Stimulated activated CD8-positive, alpha-beta memory T cell treated with anti-CD3 and anti-CD28 coated beads, Interleukin-12 subunit alpha, Interleukin-12 subunit beta, amount 100 ng/mL, for 4 hours (primary cell): ENCODE data around the gene CDH22.

Experiments
- DNase-seq: peaks from one replicate; pipeline ENCODE4 v3.0.0-alpha.2; 2020; ENCODE audit warnings: low read depth

CDH22 gene

DNA sequence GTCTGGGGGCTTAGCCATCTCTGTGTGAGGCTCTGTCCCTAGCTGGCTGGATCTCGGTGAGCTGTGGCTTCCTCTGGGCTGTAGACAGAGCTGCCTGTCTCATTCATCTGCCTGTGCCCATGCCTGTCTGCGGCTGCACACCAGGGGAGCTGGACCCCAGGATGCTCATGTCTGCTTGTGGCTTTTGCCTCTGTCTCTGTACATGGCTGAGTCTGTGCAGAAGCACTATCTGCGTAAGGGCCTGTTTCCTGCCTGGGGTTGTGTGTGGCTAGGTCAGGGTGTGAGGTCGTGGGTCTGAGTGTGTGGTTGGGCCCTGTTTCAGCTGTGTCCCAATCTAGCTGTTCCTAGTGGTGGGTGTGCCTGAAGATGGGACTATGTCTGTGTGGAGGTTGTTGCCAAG, 68.2 kb downstream of the CDH22 start:
- DNase-seq: no peak

DNA sequence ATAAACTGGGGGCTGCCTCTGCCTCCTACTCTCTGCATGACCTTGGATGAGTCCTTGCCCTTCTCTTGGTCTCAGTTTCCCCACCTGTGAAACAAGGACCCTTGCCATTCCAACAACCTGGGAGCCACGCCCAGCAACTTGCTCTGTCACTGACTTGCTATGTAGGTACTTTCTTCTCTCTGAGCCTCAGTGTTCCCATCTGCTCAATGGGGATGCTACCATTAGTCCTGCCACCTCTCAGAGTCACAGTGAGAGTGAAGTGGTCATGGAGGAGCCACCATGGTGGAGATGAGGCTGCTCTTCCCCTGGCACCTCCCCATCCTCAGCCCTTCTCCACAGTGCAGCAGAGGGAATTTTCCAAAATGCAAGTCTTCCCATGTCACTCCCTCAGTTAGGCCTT, 70.6 kb downstream of the CDH22 start:
- no peak for DNase-seq

DNA sequence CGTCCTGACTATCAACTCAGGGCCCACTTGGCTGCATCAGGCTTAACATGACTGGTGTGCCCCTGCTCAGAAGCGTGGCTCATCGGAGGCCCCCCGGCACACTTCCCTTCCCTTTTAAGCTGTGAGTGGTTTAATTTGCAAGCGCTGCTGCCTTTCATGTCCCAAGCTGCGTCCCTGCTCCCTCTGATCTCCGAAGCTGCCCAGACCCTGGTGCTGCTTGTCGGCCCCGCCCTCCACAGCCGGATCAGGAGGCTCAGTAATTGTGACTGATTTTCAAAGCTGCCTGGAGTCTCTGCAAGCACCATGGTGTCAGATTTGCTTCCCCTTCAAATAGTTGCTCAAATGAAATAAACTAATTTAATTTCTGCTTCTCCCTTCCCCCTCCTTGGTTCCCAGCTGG, 71.1 kb downstream of the CDH22 start:
- DNase-seq: no peak

DNA sequence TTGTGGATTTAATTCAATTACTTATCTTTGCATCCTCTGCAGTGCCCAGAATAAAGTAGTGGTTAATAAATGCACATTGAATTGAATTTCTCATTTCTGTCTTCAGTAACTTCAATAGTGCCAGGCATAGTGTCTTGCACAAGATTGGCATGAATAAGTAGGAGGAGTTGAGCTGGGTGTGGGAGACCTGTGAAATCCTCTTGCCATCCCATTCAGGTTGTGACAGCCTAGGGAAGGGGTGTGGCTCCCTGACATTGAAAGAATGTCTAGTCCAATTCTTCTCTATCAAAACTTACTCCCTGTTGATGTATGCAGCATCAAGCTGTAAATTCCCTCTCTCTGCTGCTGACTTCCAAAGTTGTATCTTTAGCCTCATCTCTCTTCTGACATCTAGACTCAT, 73.2 kb downstream of the CDH22 start:
- DNase-seq: no peak

- DNase-seq: no peak
Measured at GRCh38 chr20:46233701-46234100, 74.6 kb downstream of the CDH22 start.

DNA sequence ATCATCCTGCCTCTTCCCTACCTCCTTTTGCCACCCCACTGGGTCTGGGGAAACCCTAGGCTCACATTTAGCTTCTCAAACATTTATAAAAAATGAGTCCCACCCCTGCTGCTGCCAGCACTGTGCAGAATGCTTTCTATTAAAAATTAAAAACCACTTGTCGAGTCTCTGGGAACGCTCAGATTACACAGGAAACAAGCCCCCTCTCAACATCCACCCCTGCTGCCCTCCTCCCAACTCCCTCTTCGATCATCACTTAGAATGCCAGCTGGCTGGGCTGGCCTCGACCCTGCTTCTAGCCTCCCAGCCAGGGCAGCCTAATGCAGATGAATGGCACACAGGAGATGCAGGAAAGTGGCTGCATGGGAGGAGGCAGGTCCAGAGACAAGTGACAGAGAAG, 75.8 kb downstream of the CDH22 start:
- no peak for DNase-seq

- no peak for DNase-seq
Measured at GRCh38 chr20:46230801-46231282, 77.5 kb downstream of the CDH22 start.

DNA sequence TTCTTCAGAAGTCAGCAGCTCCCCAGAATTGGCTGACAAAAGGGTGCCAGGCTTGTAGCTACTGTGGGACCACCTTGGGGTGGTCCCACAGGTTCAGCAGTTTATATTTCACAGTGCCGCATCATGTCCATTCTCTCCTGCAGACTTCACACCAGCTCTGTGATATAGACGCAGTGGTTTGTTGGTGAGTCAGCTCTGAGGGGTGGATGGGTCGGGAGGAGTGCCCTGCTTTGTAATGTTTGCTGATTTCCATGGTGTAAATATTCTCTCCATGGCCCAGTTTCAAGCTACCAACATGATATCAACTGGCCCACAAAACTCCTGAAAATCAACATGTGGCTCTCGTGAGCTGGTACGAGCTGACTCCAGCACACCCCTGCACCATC, 78.2 kb downstream of the CDH22 start:
- DNase-seq: no peak

- no peak for DNase-seq
Measured at GRCh38 chr20:46229478-46230105, 78.7 kb downstream of the CDH22 start.

- DNase-seq: no peak
Measured at GRCh38 chr20:46228670-46229069, 79.6 kb downstream of the CDH22 start.

DNA sequence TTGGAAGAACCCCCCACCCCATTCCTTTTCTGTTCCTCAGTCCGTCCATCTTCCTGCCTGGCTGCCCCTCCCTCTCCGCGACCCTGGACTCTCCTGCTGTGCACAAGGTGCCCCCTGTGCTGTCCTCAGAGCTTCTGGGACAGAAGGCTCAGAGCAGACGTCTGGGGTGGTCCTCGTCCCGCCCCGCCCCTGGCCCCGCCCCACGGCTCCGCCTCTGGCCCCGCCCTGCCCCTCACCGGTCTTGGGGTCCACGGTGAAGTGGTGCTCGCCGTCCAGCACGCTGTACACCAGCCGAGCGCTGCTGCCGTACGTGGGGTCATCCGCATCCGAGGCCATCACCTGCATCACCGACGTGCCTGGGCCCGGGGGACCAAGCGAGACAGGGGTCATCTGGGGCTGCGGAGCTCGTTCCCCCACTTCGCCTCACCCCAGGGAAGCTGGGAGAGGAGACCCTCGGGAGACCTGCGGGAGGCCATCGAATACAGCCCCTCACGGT, 81.0 kb downstream of the CDH22 start:
- DNase-seq: no peak

GRCh38 chr20:46226602-46227001, 81.7 kb downstream of the CDH22 start:
- DNase-seq: no peak

DNA sequence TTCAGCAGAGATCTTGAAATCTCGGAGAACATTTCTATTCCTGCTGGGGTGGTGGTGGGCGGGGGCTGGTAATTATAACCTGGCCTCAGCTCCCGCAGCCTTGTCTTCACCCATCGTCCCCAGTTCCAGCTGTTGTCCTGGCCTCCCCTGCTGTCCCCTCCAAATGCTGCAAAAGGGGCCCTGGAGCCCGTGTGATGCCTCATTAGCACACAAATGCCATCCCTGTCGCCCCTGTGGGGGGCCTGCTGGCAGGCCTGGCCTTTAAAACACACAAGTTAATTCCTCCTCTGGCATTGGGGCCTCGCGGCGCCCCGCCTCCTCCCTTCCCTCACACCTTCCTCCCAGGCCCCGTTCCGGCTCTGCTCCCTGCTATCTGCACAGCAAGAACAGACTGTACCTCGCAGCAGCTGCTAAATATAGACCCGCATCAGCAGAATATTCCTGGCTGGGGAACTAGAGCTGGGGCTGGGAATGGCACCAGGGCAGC, 85.7 kb downstream of the CDH22 start:
- no peak for DNase-seq

DNA sequence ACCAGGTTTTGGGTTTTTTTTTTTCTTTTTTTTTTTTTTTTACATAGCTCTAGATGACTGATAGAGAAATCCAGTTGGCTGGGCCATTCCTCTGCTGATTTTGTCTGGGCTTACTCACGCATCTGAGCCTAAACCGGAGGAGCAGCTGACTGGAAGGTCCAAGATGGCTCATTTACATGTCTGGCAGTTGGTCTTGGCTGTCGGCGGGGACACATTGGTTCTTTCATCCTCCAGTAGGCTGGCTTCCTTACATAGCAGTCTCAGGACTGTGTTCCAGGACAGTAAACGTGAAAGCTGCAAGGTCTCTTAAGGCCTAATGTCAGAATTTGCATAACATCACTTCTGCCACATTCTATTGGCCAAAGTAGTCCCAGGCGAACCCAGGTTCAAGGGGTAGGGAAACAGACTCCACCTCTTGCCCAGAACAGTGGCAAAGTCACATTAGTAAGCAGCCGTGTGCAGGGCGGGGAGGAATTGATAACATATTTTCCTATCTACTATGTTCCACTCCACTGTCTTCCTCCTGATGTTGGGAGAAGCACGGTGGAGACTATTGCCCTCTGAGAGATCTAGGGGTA, 87.0 kb downstream of the CDH22 start:
- no peak for DNase-seq

DNA sequence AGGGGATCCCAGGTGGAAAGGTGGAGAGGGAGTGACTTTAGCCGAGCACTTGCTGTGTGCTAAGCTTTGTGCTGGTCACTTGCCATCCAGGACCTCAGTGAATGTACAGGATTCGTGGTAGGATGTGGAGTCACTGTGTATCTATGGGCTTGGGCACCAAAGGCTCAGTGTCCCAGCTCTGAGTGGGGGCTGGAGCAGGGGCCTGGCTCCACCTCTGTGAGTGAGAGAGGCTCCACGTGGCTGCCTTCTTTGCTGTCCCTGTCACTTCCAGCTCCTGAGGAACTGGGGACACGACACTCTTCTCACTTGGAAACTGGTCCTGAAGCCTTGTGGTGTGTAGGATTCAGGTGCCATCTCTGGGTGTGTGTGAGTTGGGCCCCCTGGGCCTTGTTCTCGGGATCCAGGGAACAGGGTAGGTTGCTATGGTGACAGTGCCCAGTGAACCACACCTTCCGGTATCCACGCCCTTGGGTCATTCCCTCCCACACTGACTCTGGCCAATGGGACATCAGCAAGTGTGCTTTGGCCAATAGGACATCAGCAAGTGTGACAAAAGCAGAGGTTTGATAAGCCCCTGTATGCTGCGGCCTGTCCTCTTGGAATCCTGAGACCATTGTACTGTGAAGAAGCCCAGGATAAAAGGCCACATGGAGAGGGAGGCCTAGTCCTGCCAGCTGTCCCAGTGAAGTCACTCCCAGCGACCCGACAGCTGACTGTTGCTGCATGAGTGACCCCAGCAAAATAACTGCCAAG, 87.7 kb downstream of the CDH22 start:
- no peak for DNase-seq

GRCh38 chr20:46219920-46220319, 88.4 kb downstream of the CDH22 start:
- no peak for DNase-seq

GRCh38 chr20:46219190-46219589, 89.1 kb downstream of the CDH22 start:
- DNase-seq: no peak

GRCh38 chr20:46218656-46219055, 89.6 kb downstream of the CDH22 start:
- DNase-seq: no peak

- DNase-seq: no peak
Measured at GRCh38 chr20:46217583-46217982, 90.7 kb downstream of the CDH22 start.

DNA sequence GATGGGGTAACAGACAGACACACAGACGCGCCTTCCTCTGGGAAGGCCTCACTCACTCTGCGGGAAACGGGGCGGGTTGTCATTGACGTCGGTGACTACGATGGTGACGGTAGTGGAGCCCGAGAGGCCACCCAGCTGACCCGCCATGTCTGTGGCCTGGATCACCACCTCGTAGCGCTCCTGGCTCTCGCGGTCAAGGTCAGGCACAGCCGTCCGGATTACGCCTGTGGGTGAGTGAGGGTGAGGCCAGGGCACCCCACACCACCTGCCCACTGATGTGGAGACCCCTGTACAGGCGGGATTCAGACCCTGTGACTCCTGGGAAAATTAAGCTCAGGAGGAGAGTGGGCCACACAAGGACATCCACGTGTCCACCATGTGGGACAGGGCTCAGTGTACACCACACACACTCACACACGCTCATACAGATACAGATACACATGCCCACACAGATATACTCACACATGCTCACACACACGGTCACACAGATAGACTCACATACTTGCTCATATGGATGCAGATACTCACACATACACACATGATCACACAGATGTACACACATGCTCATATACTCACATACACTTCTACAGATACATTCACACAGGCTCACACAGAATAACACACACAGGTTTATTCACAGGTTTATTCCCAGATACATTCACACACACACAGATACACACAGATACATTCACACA, 91.4 kb downstream of the CDH22 start:
- no peak for DNase-seq

DNA sequence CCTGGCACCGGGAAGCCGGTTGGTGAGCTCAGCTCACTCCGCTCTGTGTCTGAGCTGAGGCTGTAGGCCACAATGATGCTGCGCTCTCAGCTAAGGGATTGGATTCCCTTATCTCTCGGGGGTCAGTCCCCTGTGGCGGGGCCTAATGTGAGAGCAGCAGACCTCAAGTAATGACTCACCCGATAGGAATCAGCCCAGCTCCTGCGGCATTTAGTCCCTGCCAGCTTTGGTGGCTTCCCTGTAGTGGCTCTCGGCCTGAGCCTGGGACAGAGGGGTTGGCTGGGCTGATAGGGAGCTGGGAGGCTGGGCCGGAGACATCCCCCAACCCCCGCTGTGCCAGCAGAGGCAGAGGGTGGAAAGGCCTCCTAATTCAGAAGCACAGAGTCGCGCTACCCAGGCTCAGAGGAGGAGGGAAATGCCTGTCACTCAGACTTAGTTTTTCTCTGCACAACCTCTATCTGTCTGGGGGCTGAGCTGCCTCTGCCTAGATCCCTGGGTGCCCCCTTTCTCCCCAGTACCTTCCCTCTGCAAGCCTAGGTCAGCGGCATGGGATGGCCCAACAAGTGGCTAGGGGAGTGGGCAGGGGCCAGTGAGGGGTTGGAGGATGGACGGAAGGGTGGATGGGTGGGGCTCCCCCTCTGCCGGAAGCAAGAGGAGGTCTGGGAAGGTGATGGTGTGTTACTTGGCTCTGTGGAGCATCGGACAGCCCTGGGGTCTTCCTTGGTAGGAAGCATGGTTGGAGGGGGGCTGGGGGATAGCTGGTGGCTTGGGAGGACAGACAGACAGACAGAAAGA, 92.2 kb downstream of the CDH22 start:
- DNase-seq: no peak
